ENCODE results near the gene HMOX1. TPM values are rescaled to one million over a fixed set of nuclear protein-coding genes. Genes with fewer than 3 reads are reported as not detected.
A peak's percentile ranks its signal among the peaks of the same experiment; 100 is the strongest.

The HMOX1 gene
- total RNA-seq, 6 experiments from 2014 or later: 15.7 to 255 (median 47.2) TPM

DNA sequence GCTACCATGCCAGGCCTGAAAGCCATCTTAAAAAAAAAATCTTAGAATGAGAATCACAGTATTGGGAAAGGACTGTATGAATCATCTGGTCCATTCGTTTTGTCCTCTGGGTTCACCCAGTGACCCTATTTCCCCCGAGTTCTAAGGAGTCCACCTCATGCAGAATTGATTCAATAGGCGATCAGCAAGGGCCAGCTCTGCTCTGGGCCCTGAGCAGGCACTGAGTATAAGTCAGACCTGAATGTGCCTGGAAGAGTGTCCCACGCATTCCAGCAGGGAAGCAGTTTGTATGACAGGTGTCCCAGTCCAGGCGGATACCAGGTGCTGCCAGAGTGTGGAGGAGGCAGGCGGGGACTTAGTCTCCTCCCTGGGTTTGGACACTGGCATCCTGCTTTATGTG is 883 bp upstream of the HMOX1 start:
- H3K4me3 ChIP-seq: no peak overlapping the region
- H3K27ac ChIP-seq: peak overlapping the region; percentile 69 to 74 (median 73)
- ATAC-seq: peak in 2 of 4 donors; percentile 0 to 23
- intact Hi-C loops (cut with DNase I): no loop called here
- no peaks in the 10 kb centered on the region for H3K9me3 ChIP-seq
- peaks cover 0 to 78% (median 23%) of the 10 kb centered on the region in 4 donors for H3K4me1 ChIP-seq
- TF ChIP-seq, protein P1, sequence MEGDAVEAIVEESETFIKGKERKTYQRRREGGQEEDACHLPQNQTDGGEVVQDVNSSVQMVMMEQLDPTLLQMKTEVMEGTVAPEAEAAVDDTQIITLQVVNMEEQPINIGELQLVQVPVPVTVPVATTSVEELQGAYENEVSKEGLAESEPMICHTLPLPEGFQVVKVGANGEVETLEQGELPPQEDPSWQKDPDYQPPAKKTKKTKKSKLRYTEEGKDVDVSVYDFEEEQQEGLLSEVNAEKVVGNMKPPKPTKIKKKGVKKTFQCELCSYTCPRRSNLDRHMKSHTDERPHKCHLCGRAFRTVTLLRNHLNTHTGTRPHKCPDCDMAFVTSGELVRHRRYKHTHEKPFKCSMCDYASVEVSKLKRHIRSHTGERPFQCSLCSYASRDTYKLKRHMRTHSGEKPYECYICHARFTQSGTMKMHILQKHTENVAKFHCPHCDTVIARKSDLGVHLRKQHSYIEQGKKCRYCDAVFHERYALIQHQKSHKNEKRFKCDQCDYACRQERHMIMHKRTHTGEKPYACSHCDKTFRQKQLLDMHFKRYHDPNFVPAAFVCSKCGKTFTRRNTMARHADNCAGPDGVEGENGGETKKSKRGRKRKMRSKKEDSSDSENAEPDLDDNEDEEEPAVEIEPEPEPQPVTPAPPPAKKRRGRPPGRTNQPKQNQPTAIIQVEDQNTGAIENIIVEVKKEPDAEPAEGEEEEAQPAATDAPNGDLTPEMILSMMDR (IDR thresholded peaks at IDR 0.05): no peak
- TF ChIP-seq POLR2A (IDR thresholded peaks at IDR 0.05): no peak
- peaks cover 0 to 8% (median 0%) of the 10 kb centered on the region in 4 donors for H3K36me3 ChIP-seq
- no peaks in the 10 kb centered on the region for H3K27me3 ChIP-seq
- WGBS (ENCODE audit: insufficient coverage, low coverage, low lambda C conversion rate, missing lambda C conversion rate): 25% methylated on average over 4 of the region's 6 CpGs
- no peak for DNase-seq

DNA sequence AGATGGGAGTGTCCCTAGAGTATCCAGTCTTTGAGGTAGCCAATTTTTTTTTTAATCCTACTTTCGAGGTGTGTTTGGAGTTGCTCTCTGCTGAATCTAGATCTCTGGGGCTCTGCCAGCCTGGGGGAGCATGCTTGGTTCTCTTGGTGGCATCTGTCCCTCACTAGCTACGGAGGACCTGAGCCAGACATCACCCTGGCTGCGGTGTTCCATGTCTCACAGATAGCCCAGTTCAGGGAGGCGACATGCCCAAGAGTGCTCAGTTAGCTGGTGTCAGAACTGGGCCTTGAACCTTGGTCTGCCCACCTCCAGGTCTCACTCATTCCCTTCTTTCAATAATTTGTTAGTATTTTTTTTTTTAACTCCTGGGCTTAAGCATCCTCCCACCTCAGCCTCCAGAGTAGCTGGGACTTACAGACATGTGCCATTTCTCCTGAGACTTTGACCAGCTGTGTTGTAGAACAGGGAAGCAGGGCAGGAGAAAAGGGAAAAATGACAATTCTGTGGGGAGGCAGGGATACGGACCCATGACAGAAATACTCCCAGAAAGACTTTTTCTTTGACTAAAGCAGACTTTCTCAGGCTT is 621 bp downstream of the HMOX1 start:
- Histone ChIP-seq H3K36me3 (peaks cover under 1 to 17% (median 2%) of the 10 kb centered on the region in 4 donors), H3K27ac (peak overlapping the region; percentile 78 to 84 (median 80)), H3K27me3 (no peaks in the 10 kb centered on the region), H3K4me1 (peaks cover 0 to 81% (median 26%) of the 10 kb centered on the region in 4 donors), H3K9me3 (no peaks in the 10 kb centered on the region), H3K4me3 (peak overlapping the region; percentile 65 to 93 (median 89))
- ATAC-seq (peak; percentile 0 to 6 (median 4)), DNase-seq (no peak)
- intact Hi-C loops (cut with DNase I): no loop called here
- TF ChIP-seq POLR2A (IDR thresholded peaks at IDR 0.05): no peak
- TF ChIP-seq, protein P1 (IDR thresholded peaks at IDR 0.05): no peak
- WGBS (ENCODE audit: insufficient coverage, low coverage, low lambda C conversion rate, missing lambda C conversion rate): 13% methylated on average over 5 of the region's 5 CpGs

DNA sequence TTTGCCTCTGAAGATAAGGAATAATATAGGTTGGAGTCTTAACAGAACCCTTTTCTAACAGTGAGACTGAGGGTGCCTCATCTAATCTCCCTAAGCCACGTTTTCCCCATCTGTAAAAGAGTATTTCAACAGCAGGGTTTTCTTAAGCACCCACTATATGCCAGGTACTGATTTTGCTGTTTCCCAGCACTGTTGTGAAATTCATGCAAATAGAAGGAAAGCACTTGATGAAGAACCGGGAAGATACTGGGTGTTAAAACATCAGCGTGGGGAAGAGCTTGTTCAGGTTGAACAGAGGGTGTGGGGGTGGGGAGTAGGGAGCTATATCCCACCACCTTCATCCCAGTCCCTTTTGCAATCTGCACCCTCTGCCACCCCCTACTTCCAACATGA is 2.8 kb downstream of the HMOX1 start:
- TF ChIP-seq, protein P1 (IDR thresholded peaks at IDR 0.05): no peak
- no peak for TF ChIP-seq POLR2A (IDR thresholded peaks at IDR 0.05)
- peak overlapping the region in 2 of 3 donors; percentile 12 to 78 for H3K27ac ChIP-seq

DNA sequence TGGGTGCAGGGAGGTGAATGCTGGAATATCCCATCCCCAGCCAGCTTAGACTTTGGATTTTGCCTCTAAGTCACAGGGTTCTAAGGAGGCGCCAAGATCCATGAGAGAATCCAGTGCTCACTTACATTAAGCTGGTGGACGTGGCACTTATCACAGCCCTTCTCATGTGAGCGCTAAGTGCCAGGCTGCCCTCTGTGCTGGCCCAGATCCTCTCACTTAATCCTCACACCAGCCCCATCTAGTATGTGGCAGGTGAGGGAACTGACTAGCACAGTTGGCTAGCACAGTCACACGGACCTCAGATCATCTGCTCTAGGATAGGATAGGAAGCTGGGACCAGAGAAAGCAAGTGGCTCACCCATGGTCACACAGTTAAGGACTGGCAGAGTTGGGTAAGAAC is 3.6 kb downstream of the HMOX1 start:
- H3K4me3 ChIP-seq: peak overlapping the region; percentile 2 to 93 (median 65)

More for the DNA sequence above, 2.8 kb downstream of the HMOX1 start:
- H3K36me3 ChIP-seq: peaks cover 7 to 35% (median 11%) of the 10 kb centered on the region in 4 donors
- H3K4me1 ChIP-seq: peaks cover 0 to 64% (median 23%) of the 10 kb centered on the region in 4 donors
- intact Hi-C loops (cut with DNase I): no loop called here
- H3K9me3 ChIP-seq: no peaks in the 10 kb centered on the region
- no peaks in the 10 kb centered on the region for H3K27me3 ChIP-seq
- ATAC-seq (peak in 2 of 4 donors; percentile 3 to 4), DNase-seq (no peak)
- peak overlapping the region; percentile 65 to 93 (median 89) for H3K4me3 ChIP-seq
- WGBS (ENCODE audit: insufficient coverage, low coverage, low lambda C conversion rate, missing lambda C conversion rate): 25% methylated on average over 3 of the region's 3 CpGs

More for the DNA sequence above, 3.6 kb downstream of the HMOX1 start:
- Histone ChIP-seq H3K27ac (peak overlapping the region; percentile 12 to 37 (median 26)), H3K36me3 (peaks cover 7 to 36% (median 11%) of the 10 kb centered on the region in 4 donors), H3K27me3 (no peaks in the 10 kb centered on the region), H3K9me3 (no peaks in the 10 kb centered on the region), H3K4me1 (peaks cover 0 to 56% (median 19%) of the 10 kb centered on the region in 4 donors)
- TF ChIP-seq, protein P1 (IDR thresholded peaks at IDR 0.05): no peak
- no peak for TF ChIP-seq POLR2A (IDR thresholded peaks at IDR 0.05)
- DNase-seq (peak in 1 of 3 donors; percentile 42), ATAC-seq (peak; percentile 3 to 22 (median 10))
- WGBS (ENCODE audit: insufficient coverage, low coverage, low lambda C conversion rate, missing lambda C conversion rate): no CpG with 5 or more reads among the region's 4 CpGs
- intact Hi-C loops (cut with DNase I): no loop called here
